CD4-positive, alpha-beta T cell treated with Interferon gamma for 1 hour (primary cell): ENCODE measurements around the gene CGA.
"Not testable (repeated sequence)": the region's sequence is repeated elsewhere in the genome, so short reads cannot be mapped to it uniquely, and the experiment has no call there.

Experiments used
- DNase-seq: peaks from one replicate; pipeline ENCODE4 v3.0.0-alpha.2; 2020

Gene CGA

GRCh38 chr6:87095087-87095509 is at the start of gene CGA:
Gene CGA (minus strand): TSS chr6:87095106. CDS start chr6:87088200, 6,906 bp downstream.
- no peak for DNase-seq

DNA sequence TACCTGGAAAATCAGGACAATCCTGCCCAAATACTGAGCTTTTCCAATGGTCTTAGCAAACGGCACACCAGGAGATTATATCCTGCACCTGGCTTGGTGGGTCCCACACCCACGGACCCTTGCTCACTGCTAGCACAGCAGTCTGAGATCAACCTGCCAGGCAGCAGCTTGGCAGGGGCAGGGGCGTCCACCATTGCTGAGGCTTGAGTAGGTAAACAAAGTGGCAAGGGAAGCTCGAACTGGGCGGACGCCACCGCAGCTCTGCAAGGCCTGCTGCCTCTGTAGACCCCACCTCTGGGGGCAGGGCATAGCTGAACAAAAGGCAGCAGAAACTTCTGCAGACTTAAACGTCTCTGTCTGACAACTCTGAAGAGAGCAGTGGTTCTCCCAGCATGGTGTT is 45.0 kb upstream of the CGA start:
- DNase-seq: not testable (repeated sequence)

GRCh38 chr6:87139236-87139635 is 44.3 kb upstream of the CGA start:
- peak; percentile 9 for DNase-seq

DNA sequence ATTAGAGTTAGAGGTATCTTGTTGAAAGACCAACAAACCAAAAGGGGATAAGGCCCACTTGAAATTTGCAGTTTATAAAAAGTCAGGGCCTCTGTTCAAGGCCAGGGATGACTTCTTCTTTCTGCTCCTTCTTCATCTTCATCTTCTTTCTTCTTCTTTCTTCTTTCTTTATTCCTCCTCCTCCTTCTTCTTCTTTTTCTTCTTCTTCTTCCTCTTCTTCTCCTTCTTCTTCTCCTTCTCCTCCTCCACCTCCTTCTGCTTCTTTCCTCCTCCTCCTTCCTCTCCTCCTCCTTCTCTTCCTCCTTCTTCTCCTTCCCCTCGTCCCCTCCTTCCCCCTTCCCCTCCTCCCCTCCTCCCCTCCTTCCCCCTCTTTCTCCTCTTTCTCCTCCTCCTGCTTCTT is 42.1 kb upstream of the CGA start:
- DNase-seq: no peak

GRCh38 chr6:87127737-87128136 is 32.8 kb upstream of the CGA start:
- no peak for DNase-seq

- no peak for DNase-seq
Measured at GRCh38 chr6:87126501-87126900, 31.6 kb upstream of the CGA start.

- DNase-seq: no peak
Measured at GRCh38 chr6:87124074-87124473, 29.2 kb upstream of the CGA start.

DNA sequence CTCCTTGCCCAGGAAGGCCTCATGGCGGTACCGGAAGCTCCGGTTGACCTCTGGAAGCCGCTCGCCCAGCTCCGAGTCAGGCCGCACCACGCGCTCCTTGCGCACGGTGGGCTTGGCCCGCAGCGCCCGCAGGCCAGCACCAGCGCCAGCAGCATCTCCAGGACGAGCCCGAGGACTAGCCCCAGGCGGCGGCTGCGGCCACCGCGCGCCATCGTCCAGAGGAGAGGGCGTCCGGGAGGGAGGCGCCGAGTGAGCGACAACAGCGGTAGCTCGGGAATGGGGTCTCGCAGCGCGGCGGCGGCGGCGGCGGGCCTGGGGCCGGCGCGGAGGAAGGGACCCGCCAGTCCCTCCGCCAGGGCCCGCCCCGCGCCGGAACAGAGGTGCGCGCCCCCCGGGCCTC is 27.6 kb upstream of the CGA start:
- DNase-seq: no peak

DNA sequence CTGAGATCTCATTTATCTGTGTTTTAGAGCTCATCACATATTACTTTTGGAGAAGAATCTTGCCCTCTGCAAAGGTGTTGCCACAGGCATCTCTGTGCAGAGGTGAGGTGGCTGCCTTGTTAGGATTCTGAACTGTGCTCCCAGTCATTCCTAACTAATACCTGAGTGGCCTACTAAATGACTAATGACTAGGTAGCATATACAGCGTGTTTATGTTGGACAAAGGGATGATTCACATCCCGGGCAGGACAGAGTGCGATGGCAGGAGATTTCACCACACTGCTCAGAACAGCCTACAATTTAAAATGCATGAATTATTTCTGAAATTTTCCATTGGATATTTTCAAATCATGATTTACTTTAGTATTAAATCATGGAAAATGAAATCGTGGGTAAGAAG is 23.1 kb upstream of the CGA start:
- no peak for DNase-seq

DNA sequence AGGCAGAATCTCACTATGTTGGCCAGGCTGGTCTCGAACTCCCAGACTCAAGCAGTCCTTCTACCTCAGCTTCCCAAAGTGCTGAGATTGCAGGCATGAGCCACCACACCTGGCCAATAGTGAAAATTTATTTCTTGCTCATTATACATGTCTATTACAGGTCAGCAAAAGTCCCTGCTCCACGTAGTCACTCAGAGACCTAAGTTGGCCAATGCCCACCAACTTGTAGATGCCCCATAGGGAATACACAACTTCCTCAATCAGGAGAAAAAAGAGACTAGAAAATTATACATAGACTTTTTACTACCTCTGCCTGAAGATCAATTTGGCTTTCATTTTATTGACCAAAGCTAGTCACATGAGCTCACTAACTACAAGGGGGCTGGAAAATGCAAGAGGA is 22.0 kb upstream of the CGA start:
- no peak for DNase-seq

- DNase-seq: no peak
Measured at GRCh38 chr6:87115402-87116135, 20.7 kb upstream of the CGA start.

GRCh38 chr6:87110636-87111035 is 15.7 kb upstream of the CGA start:
- no peak for DNase-seq

DNA sequence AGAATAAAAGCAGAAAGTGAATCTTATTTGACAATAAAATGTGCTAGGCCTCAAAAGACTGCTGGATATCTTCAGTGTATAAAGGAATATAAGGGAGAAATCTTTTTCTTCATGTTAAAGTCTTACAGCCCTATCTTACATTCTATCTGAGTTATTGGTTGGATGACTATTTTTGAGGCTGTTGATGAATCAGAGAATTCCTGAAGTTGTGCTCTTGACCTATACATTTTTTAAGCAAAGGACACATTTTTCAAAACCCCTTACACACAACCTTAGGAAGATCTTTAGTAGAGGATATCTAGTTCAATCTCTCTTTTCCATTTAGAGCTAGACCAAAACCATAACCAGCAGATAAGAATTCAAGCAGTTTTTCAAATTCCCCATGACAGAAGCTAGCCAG is 10.9 kb upstream of the CGA start:
- no peak for DNase-seq

- DNase-seq: no peak
Measured at GRCh38 chr6:87104667-87105066, 9.8 kb upstream of the CGA start.

DNA sequence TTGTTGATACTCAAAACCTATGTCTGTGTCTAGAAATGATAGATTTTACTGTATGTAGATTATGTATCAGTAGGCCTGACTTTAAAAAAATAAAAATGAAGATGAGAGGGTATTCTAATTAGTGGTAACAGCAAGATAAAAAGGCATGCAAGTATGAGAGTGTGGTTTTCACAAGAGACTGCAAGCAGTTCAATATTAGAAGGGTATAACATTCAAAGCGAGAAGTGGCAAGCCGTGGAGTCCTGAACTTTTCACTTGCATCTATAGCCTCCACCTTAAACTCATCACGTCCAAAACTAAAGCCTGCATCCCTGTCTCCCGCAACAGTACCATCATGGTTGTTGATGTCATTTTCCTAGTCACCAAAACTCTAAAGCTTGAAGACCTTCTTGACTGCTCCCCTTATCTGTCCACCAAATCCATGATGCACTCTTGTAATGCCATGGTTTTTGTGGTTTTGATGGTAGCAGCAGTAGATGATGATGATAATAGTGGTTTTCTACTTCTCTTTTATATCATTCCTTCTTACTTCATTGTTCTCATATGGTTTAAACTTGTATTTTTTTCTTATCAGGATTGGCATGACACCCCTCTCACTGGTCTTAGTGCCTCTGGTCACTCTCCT is 9.2 kb upstream of the CGA start:
- DNase-seq: no peak

DNA sequence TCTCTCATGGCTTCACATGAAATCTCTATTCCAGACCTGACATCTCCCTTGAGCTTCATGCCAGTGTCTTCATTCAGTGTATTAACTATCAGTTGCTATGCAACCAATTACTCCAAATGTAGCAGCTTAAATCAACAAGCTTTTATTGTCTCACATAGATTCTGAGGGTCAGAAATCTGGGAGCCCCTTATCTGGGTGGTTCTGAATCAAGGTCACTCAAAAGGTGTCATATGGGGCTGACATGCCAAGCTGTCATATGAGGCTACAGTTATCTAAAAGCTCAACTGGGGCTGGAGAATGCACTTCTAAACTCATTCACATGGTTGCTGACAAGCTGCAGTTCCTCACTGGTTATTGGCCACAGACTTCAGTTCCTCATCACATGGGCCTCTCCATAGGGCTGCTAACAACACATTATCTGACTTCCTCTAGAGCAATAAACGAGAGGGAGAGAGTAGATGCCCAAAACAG is 7.3 kb upstream of the CGA start:
- DNase-seq: no peak

DNA sequence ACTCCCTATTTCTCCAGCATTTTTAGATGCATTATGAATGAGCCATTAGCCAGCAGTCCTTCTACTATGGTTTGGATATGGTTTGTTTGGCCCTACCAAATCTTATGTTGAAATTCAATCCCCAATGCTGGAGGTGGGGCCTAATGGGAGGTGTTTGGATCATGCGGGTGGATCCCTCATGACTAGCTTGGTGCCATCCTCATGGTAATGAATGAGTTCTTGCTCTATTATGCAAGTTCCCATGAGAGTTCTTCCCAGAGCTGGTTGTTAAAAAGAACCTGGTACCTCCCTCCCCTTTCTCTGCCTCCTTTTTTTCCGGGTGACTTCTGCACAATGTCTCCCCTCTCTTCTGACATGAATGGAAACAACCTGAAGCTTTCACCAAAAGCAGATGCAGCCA is 6.2 kb upstream of the CGA start:
- DNase-seq: no peak

GRCh38 chr6:87100216-87100615 is 5.3 kb upstream of the CGA start:
- DNase-seq: no peak

GRCh38 chr6:87099472-87099871 is 4.6 kb upstream of the CGA start:
- no peak for DNase-seq

GRCh38 chr6:87094576-87094975 is 330 bp downstream of the CGA start:
- DNase-seq: no peak

GRCh38 chr6:87093651-87094050 is 1.3 kb downstream of the CGA start:
- no peak for DNase-seq

GRCh38 chr6:87093199-87093598 is 1.7 kb downstream of the CGA start:
- DNase-seq: no peak

- no peak for DNase-seq
Measured at GRCh38 chr6:87092435-87092834, 2.5 kb downstream of the CGA start.

- no peak for DNase-seq
Measured at GRCh38 chr6:87089135-87089534, 5.8 kb downstream of the CGA start.

DNA sequence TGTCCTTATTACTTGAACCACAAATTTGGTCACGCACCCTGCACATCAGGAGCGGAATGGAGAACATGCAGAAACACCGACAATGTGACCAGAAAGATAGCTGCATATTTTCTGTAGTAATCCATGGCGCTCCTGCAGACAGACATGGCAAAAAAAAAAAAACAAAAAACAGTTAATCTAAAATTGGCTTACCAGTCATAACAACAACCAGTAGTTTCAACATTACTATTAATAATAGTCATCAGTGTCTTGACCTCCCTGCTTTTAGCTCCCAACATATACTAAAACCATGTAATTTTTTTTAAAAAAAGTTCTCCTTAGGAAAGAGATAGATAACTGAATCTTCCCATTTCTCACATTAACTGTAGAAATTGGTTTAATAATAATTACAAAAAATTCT is 6.8 kb downstream of the CGA start:
- no peak for DNase-seq
